22Rv1 (cell line): ENCODE data around the gene MUC7.

Source experiments
- CTCF ChIP-seq: fragments of 450-650 bp; IDR thresholded peaks from 2 replicates; pipeline ENCODE4 v1.5.1; 2017; ENCODE audit warnings: mild to moderate bottlenecking
- ZFX ChIP-seq: fragments of 450-650 bp; IDR thresholded peaks from 2 replicates; pipeline ENCODE4 v1.6.1; 2017; ENCODE audit warnings: antibody characterized with exemption, borderline replicate concordance

GRCh38 chr4:70463335-70463734, 8.7 kb upstream of the MUC7 start:
- TF ChIP-seq CTCF (no peak), ZFX (no peak)
